H1 (cell line): ENCODE data around the gene SNF8. TPM values are rescaled to one million over a fixed set of nuclear protein-coding genes. Genes with fewer than 3 reads are reported as not detected.

ENCODE experiments used
- CTCF ChIA-PET: fragments of 300-600 bp; sonication (Branson Sonifier 250); formaldehyde crosslinking; loops from one replicate; lab custom pipeline; 2021; ENCODE audit not compliant: partially characterized antibody; lab: Charles Lee
- POLR2A ChIA-PET: fragments of 300-600 bp; sonication (Branson Sonifier 250); formaldehyde crosslinking; loops from one replicate; lab custom pipeline; 2021; ENCODE audit warnings: inconsistent platforms; ENCODE audit not compliant: partially characterized antibody; lab: Charles Lee
- DNase-seq, 2 experiments: peaks; one replicate each; pipeline versions ENCODE4 v3.0.0 to v3.0.0-alpha.2; 2010 to 2022; ENCODE audit warnings: low spot score in 2 of 2, low read depth in 1 of 2, mixed read lengths in 1 of 2
- FAIRE-seq: peaks from 2 replicates; lab custom pipeline; 2011; peaks lifted over from hg19 to GRCh38; lab: Jason Lieb, UNC
- H2AFZ ChIP-seq: 2 replicates; pipeline ENCODE4 v1.8.1; 2012; ENCODE audit warnings: low read length, inconsistent platforms
- H2AK5ac ChIP-seq: 2 replicates; pipeline ENCODE4 v1.6.1; 2013; ENCODE audit warnings: low read depth, low read length
- H2BK120ac ChIP-seq: replicated peaks from 2 replicates; pipeline ENCODE3; 2013; ENCODE audit warnings: low read depth, low read length, inconsistent platforms
- H2BK12ac ChIP-seq: 2 replicates; pipeline ENCODE4 v1.6.1; 2013; ENCODE audit warnings: low read depth, low read length
- H2BK15ac ChIP-seq: 2 replicates; pipeline ENCODE4 v1.6.1; 2013; ENCODE audit warnings: low read length
- H2BK20ac ChIP-seq: 2 replicates; pipeline ENCODE4 v1.6.1; 2013; ENCODE audit warnings: low read length
- H2BK5ac ChIP-seq: 2 replicates; pipeline ENCODE4 v1.6.1; 2013; ENCODE audit warnings: low read depth, low read length
- H3K14ac ChIP-seq: 2 replicates; pipeline ENCODE4 v1.6.1; 2013; ENCODE audit warnings: inconsistent platforms; ENCODE audit not compliant: insufficient read length
- H3K18ac ChIP-seq: 2 replicates; pipeline ENCODE4 v1.6.1; 2013; ENCODE audit warnings: low read length; ENCODE audit errors: extremely low read depth
- H3K23ac ChIP-seq: 2 replicates; pipeline ENCODE4 v1.6.1; 2013; ENCODE audit warnings: inconsistent platforms; ENCODE audit not compliant: insufficient read length
- H3K23me2 ChIP-seq: 2 replicates; pipeline ENCODE4 v1.6.1; 2013; ENCODE audit warnings: low read depth, low read length
- H3K27ac ChIP-seq: 2 replicates; pipeline ENCODE4 v1.6.1; 2011; ENCODE audit warnings: low read depth, low read length, inconsistent platforms
- H3K27me3 ChIP-seq, 4 experiments: replicated peaks in 1 of 4; 1 replicate in 1 of 4; 2 replicates in 3 of 4; pipeline versions ENCODE4 v1.6.1 to v1.8.1; 2011 to 2013; ENCODE audit warnings: low read length in 3 of 4, mild to moderate bottlenecking in 3 of 4, inconsistent platforms in 2 of 4, mixed read lengths in 2 of 4, moderate library complexity in 1 of 4; ENCODE audit not compliant: control insufficient read depth in 3 of 4, insufficient read depth in 3 of 4; ENCODE audit errors: extremely low read depth in 1 of 4
- H3K36me3 ChIP-seq, 4 experiments: 2 replicates each; pipeline versions ENCODE4 v1.6.1 to v1.8.1; 2011 to 2013; ENCODE audit warnings: mild to moderate bottlenecking in 4 of 4, low read length in 3 of 4, moderate library complexity in 2 of 4, control low read depth in 1 of 4, inconsistent platforms in 1 of 4; ENCODE audit not compliant: insufficient read depth in 4 of 4, control insufficient read depth in 2 of 4
- H3K4ac ChIP-seq: replicated peaks from 2 replicates; pipeline ENCODE3; 2013; ENCODE audit warnings: low read length, low read depth, mixed read lengths, inconsistent platforms; ENCODE audit not compliant: insufficient read length
- H3K4me1 ChIP-seq, 4 experiments: replicated peaks in 1 of 4; 1 replicate in 1 of 4; 2 replicates in 3 of 4; pipeline versions ENCODE4 v1.6.1 to v1.8.1; 2011 to 2013; ENCODE audit warnings: low read length in 3 of 4, inconsistent platforms in 2 of 4, mixed read lengths in 1 of 4; ENCODE audit not compliant: insufficient read depth in 4 of 4, control insufficient read depth in 3 of 4
- H3K4me2 ChIP-seq, 2 experiments: 2 replicates each; pipeline versions ENCODE4 v1.6.1 to v1.8.1; 2011 to 2013; ENCODE audit warnings: low read depth in 2 of 2, low read length in 2 of 2, control low read depth in 1 of 2, inconsistent platforms in 1 of 2, mild to moderate bottlenecking in 1 of 2; ENCODE audit not compliant: insufficient read depth in 1 of 2
- H3K4me3 ChIP-seq, 4 experiments: fragments of 200-600, 300-600 bp in 1 of 4; sonication (generic), shearing (Covaris generic), sonication (Bioruptor Twin) in 1 of 4; 2 replicates each; pipeline versions ENCODE4 v1.5.1 to v1.8.1; 2011 to 2016; ENCODE audit warnings: low read length in 4 of 4, low read depth in 3 of 4, control low read depth in 2 of 4, inconsistent platforms in 2 of 4, mild to moderate bottlenecking in 2 of 4, mixed read lengths in 1 of 4, moderate library complexity in 1 of 4; ENCODE audit not compliant: insufficient read depth in 2 of 4; ENCODE audit errors: extremely low read depth in 1 of 4
- H3K56ac ChIP-seq: replicated peaks from 2 replicates; pipeline ENCODE3; 2013; ENCODE audit warnings: low read depth, mild to moderate bottlenecking, mixed read lengths, low read length, inconsistent platforms; ENCODE audit not compliant: insufficient read length
- H3K79me1 ChIP-seq: 2 replicates; pipeline ENCODE4 v1.6.1; 2013; ENCODE audit warnings: low read depth, low read length, control low read depth
- H3K79me2 ChIP-seq, 2 experiments: 2 replicates each; pipeline versions ENCODE4 v1.6.1 to v1.8.1; 2012 to 2013; ENCODE audit warnings: low read length in 2 of 2, mild to moderate bottlenecking in 2 of 2, inconsistent platforms in 1 of 2; ENCODE audit not compliant: insufficient read depth in 2 of 2, control insufficient read depth in 1 of 2
- H3K9ac ChIP-seq, 4 experiments: replicated peaks in 1 of 4; 1 replicate in 1 of 4; 2 replicates in 3 of 4; pipeline versions ENCODE4 v1.6.1 to v1.8.1; 2011 to 2013; ENCODE audit warnings: low read depth in 3 of 4, low read length in 3 of 4, control low read depth in 2 of 4, mild to moderate bottlenecking in 2 of 4, moderate library complexity in 2 of 4, inconsistent platforms in 1 of 4; ENCODE audit errors: extremely low read depth in 1 of 4
- H3K9me3 ChIP-seq, 2 experiments: 2 replicates each; pipeline versions ENCODE4 v1.6.1 to v1.8.1; 2012 to 2013; ENCODE audit warnings: mild to moderate bottlenecking in 2 of 2, moderate library complexity in 2 of 2, control low read depth in 1 of 2, inconsistent platforms in 1 of 2, low read depth in 1 of 2, low read length in 1 of 2, mixed read lengths in 1 of 2; ENCODE audit not compliant: insufficient read depth in 2 of 2
- H4K20me1 ChIP-seq, 2 experiments: replicated peaks in 1 of 2; 2 replicates each; pipeline versions ENCODE3 to v1.8.1; 2011 to 2013; ENCODE audit warnings: inconsistent platforms in 2 of 2, low read length in 2 of 2, mild to moderate bottlenecking in 1 of 2; ENCODE audit not compliant: insufficient read depth in 2 of 2, control insufficient read depth in 1 of 2
- H4K5ac ChIP-seq: 2 replicates; pipeline ENCODE4 v1.6.1; 2013; ENCODE audit warnings: low read length, low read depth, mixed read lengths, inconsistent platforms; ENCODE audit not compliant: insufficient read length
- H4K8ac ChIP-seq: 2 replicates; pipeline ENCODE4 v1.8.0; 2013; ENCODE audit warnings: mild to moderate bottlenecking, moderate library complexity, low read length, inconsistent platforms; ENCODE audit not compliant: insufficient read depth; ENCODE audit errors: extremely low read depth
- H4K91ac ChIP-seq: replicated peaks from 2 replicates; pipeline ENCODE3; 2013; ENCODE audit warnings: low read length, mixed read lengths, inconsistent platforms; ENCODE audit not compliant: insufficient read length
- BCL11A ChIP-seq, 2 experiments: IDR thresholded peaks; one replicate each; pipeline ENCODE4 v1.6.1; 2011; ENCODE audit warnings: low read depth in 2 of 2, low read length in 2 of 2, mild to moderate bottlenecking in 2 of 2
- CBX8 ChIP-seq: fragments of 300-800, 300-1000 bp; sonication (generic); IDR thresholded peaks from 2 replicates; pipeline ENCODE4 v1.7.1; 2016; ENCODE audit warnings: low read depth, low read length, borderline replicate concordance
- CHD1 ChIP-seq: IDR thresholded peaks from 2 replicates; pipeline ENCODE4 v1.6.1; 2012; ENCODE audit warnings: low read depth, low read length, improper control_type of control experiment
- CHD2 ChIP-seq: IDR thresholded peaks from 2 replicates; pipeline ENCODE4 v1.6.1; 2012; ENCODE audit warnings: low read length, improper control_type of control experiment
- HDAC2 ChIP-seq, 2 experiments: fragments of 300-600 bp in 1 of 2; sonication (generic) in 1 of 2; IDR thresholded peaks; 2 replicates each; pipeline ENCODE4 v1.6.1; 2011 to 2012; ENCODE audit warnings: low read depth in 2 of 2, low read length in 2 of 2, mild to moderate bottlenecking in 2 of 2, moderate library complexity in 2 of 2, borderline replicate concordance in 1 of 2, inconsistent platforms in 1 of 2
- POLR2AphosphoS5 ChIP-seq: IDR thresholded peaks from 2 replicates; pipeline ENCODE4 v1.6.1; 2011; ENCODE audit warnings: low read depth, low read length
- POU5F1 ChIP-seq: IDR thresholded peaks from 2 replicates; pipeline ENCODE4 v1.6.1; 2011; ENCODE audit warnings: low read depth, mild to moderate bottlenecking, low read length, moderate library complexity
- RAD21 ChIP-seq, 2 experiments: IDR thresholded peaks in 1 of 2; conservative IDR thresholded peaks in 1 of 2; 2 replicates each; pipeline ENCODE4 v1.6.1; 2011; ENCODE audit warnings: low read depth in 2 of 2, low read length in 2 of 2, improper control_type of control experiment in 1 of 2, inconsistent platforms in 1 of 2, mild to moderate bottlenecking in 1 of 2, moderate library complexity in 1 of 2
- TAF7 ChIP-seq: optimal IDR thresholded peaks from 2 replicates; pipeline ENCODE3; 2011; ENCODE audit warnings: low read depth, mild to moderate bottlenecking, inconsistent platforms, low read length, moderate library complexity, borderline replicate concordance
- TBP ChIP-seq: IDR thresholded peaks from 2 replicates; pipeline ENCODE4 v1.6.1; 2011; ENCODE audit warnings: low read depth, low read length, improper control_type of control experiment
- TCF12 ChIP-seq: IDR thresholded peaks from 2 replicates; pipeline ENCODE4 v1.6.1; 2011; ENCODE audit warnings: low read depth, mild to moderate bottlenecking, low read length
- ZNF274 ChIP-seq: IDR thresholded peaks from 2 replicates; pipeline ENCODE4 v1.7.0; 2012; ENCODE audit warnings: low read length, borderline replicate concordance; ENCODE audit errors: extremely low read depth
- WGBS, 2 experiments: shearing (Covaris generic) in 1 of 2; methylation state at CpG; one replicate each; pipeline versions ENCODE4 v1.1.6 to v1.1.7; 2013 to 2015; ENCODE audit warnings: low lambda C conversion rate in 2 of 2, mixed read lengths in 2 of 2, inconsistent platforms in 1 of 2, low coverage in 1 of 2, missing lambda C conversion rate in 1 of 2; ENCODE audit not compliant: insufficient replicate concordance in 2 of 2, insufficient coverage in 1 of 2, insufficient read length in 1 of 2; ENCODE audit errors: extremely low coverage in 1 of 2, missing lambda C conversion rate in 1 of 2; 5-methylcytosine and 5-hydroxymethylcytosine counted together
- polyA plus RNA-seq, 7 experiments: library from polyadenylated mRNA; depleted of rRNA in 3 of 7; stranded (reverse) in 5 of 7; unstranded in 2 of 7; fragments of >200 nt in 5 of 7; fragments of 200-250 nt in 2 of 7; gene quantifications; 1 replicate in 5 of 7; 2 replicates in 1 of 7; 4 replicates in 1 of 7; pipeline versions ENCODE4 v1.2.1 to v1.2.3, GENCODE V29; 2011 to 2013; ENCODE audit warnings: missing spikeins in 2 of 7, mixed read lengths in 2 of 7
- total RNA-seq: library from RNA; stranded (reverse); fragmentation: NEBNext Ultra II Directional; extraction: Animal tissue kit (Norgen Biotek cat#: 25700); gene quantifications from 2 replicates; pipeline ENCODE4 v1.2.1, GENCODE V29; 2021
- TF ChIP-seq, protein P1 (sequence below): IDR thresholded peaks from 2 replicates; pipeline ENCODE4 v1.6.1; 2012; ENCODE audit warnings: inconsistent platforms

Gene SNF8
- total and polyA plus RNA-seq, 2 of the 8 experiments (the other 6 are each of a cell fraction or from before 2014, with no cell fraction given): 132 to 133 TPM

DNA sequence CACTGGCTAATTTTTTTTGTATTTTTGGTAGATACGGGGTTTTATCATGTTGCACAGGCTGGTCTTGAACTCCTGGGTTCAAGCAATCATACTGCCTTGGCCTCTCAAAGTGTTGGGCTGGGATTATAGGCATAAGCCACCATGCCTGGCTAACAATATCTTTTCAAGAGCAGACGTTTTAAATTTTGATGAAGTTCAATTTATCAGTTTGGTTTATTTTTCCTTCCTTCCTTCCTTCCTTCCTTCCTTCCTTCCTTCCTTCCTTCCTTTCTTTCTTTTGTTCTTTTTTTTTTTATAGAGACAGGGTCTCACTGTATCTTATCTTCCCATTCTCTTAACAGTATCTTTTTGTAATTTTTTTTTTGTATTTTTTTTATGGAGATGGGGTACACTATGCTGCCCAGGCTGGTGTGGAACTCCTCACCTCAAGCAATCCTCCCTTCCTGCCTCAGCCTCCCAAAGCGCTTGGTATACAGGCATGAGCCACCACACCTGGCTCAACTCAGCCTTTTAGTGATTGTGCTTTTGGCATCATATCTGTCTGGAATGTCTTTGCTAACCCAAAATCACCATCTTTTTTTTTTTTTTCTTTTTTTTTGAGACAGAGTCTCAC is 37.4 kb upstream of the SNF8 start:
- FAIRE-seq: no peak
- H3K4me2 ChIP-seq: no peak overlapping the region
- peak in 1 of 2 experiments; percentile 8 for DNase-seq
- no peak overlapping the region for H2BK15ac ChIP-seq
- H3K23ac ChIP-seq: no peak overlapping the region
- H3K79me1 ChIP-seq: no peaks in the 10 kb centered on the region
- H3K27ac ChIP-seq: no peak overlapping the region
- H3K9ac ChIP-seq: no peak overlapping the region
- H4K5ac ChIP-seq: no peak overlapping the region
- H2AK5ac ChIP-seq: no peak overlapping the region
- no peak overlapping the region for H3K56ac ChIP-seq
- no peak overlapping the region for H2BK5ac ChIP-seq
- H3K79me2 ChIP-seq: no peaks in the 10 kb centered on the region
- H2AFZ ChIP-seq: no peak overlapping the region
- H2BK12ac ChIP-seq: no peak overlapping the region
- no peaks in the 10 kb centered on the region for H3K23me2 ChIP-seq
- H3K4me1 ChIP-seq: no peaks in the 10 kb centered on the region
- H2BK120ac ChIP-seq: no peak overlapping the region
- H3K4ac ChIP-seq: no peak overlapping the region
- H3K14ac ChIP-seq: no peak overlapping the region
- H4K91ac ChIP-seq: no peak overlapping the region
- H3K4me3 ChIP-seq: no peak overlapping the region
- H3K27me3 ChIP-seq: no peaks in the 10 kb centered on the region
- H2BK20ac ChIP-seq: no peak overlapping the region
- no peaks in the 10 kb centered on the region for H3K36me3 ChIP-seq
- WGBS, 2 experiments: 90% methylated on average over 3 of the region's 3 CpGs; no CpG with 5 or more reads in 1 of the 2 experiments
- no peak overlapping the region for H3K18ac ChIP-seq
- POLR2A ChIA-PET: no interaction called here
- no peak overlapping the region for H4K8ac ChIP-seq
- CTCF ChIA-PET: interaction anchor here (2.2 kb wide), 1 partner anchor 50 kb away, joined by 5 read pairs; no protein-coding TSS in a partner anchor
- no peaks in the 10 kb centered on the region for H4K20me1 ChIP-seq
- H3K9me3 ChIP-seq: no peaks in the 10 kb centered on the region
- TF ChIP-seq ZNF274: no peak
- TF ChIP-seq RAD21 (IDR thresholded peaks at IDR 0.05 in 1 of 2, conservative IDR thresholded peaks at IDR 0.05 in 1 of 2; ENCODE audit: low read depth in 2 of 2, low read length in 2 of 2): no peak
- TF ChIP-seq POU5F1: no peak
- TF ChIP-seq, protein P1, sequence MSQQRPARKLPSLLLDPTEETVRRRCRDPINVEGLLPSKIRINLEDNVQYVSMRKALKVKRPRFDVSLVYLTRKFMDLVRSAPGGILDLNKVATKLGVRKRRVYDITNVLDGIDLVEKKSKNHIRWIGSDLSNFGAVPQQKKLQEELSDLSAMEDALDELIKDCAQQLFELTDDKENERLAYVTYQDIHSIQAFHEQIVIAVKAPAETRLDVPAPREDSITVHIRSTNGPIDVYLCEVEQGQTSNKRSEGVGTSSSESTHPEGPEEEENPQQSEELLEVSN: no peak
- TF ChIP-seq TCF12: no peak
- no peak for TF ChIP-seq TBP
- TF ChIP-seq HDAC2 (IDR thresholded peaks at IDR 0.05; ENCODE audit: borderline replicate concordance in 1 of 2, low read depth in 2 of 2, low read length in 2 of 2): no peak
- no peak for TF ChIP-seq CBX8
- no peak for TF ChIP-seq BCL11A (IDR thresholded peaks at IDR 0.05; ENCODE audit: low read depth in 2 of 2, low read length in 2 of 2)
- TF ChIP-seq CHD2: no peak
- TF ChIP-seq POLR2AphosphoS5: no peak
- TF ChIP-seq CHD1: no peak
- TF ChIP-seq TAF7: no peak
